GM19395 (cell line): ENCODE measurements around the gene LRPAP1.

Experiments used
- ATAC-seq: cut with Tn5 transposase; IDR thresholded peaks from one replicate; pipeline ENCODE4 v1.9.1; 2021; ENCODE audit warnings: mild to moderate bottlenecking, moderate library complexity; ENCODE audit not compliant: unreplicated experiment

LRPAP1 gene

DNA sequence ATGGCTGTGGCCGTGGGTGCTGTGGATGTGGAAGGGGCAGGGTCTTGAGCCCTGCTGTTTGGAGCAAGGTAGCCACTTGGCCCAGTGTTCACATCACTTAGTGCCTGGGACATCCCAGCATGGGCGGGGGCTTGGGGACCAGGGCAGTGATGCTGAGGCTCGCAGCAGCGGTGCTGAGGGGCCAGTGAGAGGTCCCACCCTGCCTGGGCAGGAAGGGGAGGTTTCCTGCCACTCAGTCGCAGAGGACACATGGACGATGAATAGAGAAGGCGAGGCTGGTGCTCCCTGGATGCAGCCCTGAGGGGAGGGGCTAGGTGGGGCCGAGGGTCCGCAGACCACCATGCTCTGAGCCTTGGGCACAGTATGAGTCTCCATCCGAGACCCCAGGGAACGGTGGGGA lies 43.4 kb downstream of the LRPAP1 start:
- ATAC-seq = no peak

- no peak for ATAC-seq
Observed at GRCh38 chr4:3487861-3488260, 44.4 kb downstream of the LRPAP1 start.

DNA sequence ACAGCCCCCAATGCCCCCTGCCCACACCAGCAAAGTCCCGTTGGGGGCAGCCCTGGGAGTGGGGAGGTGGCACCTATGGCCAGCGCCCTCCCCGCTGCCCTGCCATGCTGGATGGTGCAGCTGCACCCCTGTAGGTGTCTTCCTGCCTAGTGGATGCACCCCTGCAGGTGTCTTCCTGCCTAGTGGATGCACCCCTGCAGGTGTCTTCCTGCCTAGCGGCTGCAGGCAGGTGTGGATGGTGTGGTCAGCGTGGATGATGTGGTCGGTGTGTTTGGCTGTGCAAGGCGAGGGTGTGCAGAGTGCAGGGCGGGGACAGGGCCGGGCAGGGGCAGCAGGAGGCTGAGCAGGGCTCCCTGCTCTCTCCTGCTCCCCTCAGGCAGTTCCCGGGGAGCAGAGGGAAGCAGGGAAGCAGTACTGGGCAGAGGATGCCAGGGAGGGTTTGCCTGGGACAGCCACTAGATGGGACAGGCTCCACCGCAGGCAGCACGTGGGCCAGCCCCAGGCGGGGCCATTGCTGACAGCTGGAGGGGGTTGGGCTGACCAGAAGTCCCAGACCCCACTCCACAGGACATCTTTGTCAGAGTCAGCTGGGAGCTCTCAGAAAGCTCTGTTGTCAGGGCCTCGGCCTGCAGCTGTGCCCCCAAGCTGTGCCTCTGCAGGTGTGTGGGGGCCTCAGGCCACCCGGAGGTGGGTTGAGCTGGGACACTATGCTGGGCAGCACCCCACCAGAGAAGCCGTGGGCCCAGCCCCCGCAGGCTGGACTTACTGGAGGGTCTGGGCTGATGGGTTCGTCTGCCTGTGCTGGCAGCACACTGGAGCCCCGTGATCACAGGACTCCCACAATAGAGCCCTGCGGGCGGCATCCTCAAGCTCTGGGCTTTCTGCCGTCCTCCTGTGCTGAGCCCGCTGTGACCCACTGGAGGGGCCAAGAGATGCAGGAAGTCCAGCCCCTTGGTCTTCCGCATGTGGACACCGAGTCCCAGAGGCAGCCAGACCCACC lies 45.4 kb downstream of the LRPAP1 start:
- no peak for ATAC-seq

DNA sequence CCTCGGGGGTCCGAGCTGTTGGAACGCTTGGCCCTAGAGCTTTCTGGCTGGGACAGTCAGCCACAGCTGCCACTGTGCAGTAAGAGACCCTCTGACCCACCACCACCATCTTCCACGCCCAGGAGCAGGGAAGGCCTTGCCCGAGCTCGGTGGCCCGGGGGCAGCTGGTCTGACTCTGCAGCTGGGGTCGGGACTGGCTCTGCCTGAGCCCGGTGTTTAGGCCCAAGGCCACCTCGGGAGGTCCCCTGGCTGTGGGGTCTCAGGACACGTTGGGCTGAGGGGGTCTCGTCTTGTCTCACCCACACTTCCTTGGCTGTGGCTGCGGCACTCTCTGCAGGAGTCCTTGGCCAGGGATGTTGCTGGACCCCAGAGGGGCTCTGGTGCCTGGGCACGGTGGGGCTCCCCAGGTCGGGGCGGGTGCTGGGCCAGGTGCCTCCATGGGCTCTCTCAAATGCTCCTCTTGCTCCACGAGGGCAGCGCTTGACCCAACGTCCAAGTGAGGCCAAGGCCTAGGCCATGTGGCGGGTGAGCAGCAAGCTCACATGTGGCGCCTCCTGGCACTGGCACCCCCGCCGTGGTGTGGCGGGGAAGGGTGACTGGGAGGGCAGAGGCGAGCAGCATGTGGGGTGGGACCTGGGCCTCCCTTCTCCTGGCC lies 46.2 kb downstream of the LRPAP1 start:
- no peak for ATAC-seq

GRCh38 chr4:3485011-3485791 lies 47.0 kb downstream of the LRPAP1 start:
- no peak for ATAC-seq

GRCh38 chr4:3484057-3484973 lies 47.9 kb downstream of the LRPAP1 start:
- ATAC-seq = no peak

- no peak for ATAC-seq
Observed at GRCh38 chr4:3483471-3483921, 48.7 kb downstream of the LRPAP1 start.

DNA sequence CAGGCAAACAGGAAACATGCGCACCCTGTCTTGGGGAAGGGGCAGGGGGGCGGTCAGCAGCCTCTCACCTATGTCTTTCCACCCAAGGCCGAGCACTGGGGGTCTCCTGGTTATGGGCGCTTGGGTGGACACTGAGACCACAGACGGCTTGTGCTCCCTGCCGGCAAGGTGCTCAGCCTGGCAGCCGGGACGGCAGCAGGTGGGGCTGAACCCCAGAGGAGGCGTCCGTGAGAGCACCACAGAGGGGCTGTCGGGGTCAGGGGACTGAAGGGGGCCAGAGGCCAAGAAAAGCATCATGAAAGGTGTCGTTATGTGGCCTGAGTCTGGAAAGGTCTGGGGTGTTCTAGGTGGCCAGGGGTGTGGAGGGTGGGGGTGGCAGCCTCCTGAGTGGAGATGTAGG lies 49.5 kb downstream of the LRPAP1 start:
- no peak for ATAC-seq

- ATAC-seq = no peak
Observed at GRCh38 chr4:3481783-3482393, 50.3 kb downstream of the LRPAP1 start.

DNA sequence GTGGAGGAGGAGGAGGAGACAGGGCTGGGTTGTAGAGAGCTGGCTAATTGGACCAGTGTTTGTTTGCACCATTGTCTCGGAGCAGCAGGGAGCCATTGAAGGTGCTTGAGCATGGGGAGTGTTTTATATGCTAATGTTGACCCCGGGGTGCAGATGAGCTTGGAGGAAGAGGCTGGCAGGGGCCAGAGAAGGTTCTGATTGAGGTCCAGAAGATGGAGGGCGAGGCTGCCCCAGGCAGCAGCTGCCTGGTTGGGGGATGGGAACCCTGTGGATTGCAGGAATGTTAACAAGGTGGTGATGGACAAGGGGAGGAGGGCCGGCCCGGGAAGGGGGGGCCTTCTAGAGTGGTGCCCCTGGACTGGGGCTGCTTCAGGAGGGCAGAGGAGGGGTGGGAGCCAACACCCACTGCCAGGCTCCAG lies 51.1 kb downstream of the LRPAP1 start:
- ATAC-seq = no peak

- peak; percentile 71 for ATAC-seq
Observed at GRCh38 chr4:3480528-3481112, 51.6 kb downstream of the LRPAP1 start.

- no peak for ATAC-seq
Observed at GRCh38 chr4:3479358-3480101, 52.7 kb downstream of the LRPAP1 start.

DNA sequence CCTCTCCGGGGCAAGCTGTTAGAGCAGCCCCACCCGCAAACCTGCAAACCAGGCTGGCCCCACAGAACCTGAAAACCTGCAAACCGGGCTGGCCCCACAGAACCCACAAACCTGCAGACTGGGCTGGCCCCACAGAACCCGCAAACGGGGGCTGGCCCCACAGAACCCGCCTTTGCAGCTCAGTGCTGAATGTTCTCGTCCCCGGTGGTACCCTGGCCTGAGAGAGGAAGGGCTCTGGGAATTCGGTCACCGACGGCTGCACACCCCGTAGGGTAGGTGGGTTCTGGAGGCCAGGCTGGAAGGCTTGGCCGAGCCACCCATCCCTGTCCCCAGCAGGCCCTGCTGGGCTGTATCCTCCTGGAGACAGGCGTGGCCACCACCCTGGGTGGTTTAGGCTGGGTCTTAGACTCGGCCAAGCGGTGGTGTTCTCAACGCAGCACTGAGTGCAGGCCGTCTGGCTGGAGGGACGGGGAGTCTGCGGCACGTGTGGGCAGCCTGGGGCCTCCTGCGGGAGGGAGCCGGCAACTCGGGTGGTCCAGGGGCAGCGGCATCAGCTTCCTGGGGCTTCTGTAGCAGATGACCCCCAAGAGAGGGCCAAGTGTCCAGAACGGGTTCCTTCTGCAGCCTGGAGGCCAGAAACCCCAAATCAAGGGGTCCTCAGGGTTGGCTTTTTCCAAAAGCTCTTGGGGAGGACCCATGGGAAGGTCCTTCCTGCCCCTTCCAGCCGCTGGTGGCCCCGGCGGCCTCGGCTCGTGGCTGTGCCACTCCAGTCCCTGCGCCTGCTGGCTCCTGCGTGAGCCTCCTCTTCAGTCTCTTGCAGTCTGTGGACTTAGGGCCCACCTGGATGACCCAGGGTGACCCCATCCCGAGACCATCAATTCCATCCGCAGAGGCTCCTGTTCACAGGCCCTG lies 53.5 kb downstream of the LRPAP1 start:
- ATAC-seq = no peak

DNA sequence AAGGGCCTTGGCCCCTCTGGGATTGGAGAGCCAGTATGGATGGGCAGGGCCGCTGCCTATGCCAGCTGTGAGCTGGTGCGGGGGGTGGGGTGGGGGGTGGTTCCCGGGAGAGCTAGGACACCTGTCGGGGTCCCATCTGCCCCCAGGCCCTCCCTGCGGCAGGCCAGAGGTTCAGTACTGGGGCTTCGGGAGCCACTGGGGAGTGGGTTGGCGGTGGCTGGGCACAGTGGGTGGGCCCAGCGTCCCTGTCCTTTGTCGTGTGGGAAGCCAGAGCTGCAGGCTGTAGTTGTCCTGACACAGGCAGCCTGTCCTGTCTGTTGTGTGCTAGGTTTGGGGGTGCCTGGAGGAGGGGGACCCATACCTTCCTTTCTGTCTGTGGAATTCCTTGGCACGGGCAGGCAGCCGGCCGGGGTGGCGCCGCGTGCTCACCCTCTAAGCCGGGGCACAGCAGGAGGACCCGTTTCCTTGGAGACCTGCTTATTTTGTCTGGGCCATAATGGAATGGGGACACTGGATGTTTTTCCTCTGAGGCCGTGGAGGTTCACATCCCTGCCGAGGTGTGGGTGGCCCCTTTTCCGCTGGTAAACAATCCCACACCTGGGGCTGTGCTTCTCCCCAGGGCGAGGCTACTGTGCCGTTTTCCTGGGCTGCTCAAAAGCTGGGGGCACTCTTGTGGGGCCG lies 54.3 kb downstream of the LRPAP1 start:
- no peak for ATAC-seq

- ATAC-seq = no peak
Observed at GRCh38 chr4:3476936-3477749, 55.1 kb downstream of the LRPAP1 start.

DNA sequence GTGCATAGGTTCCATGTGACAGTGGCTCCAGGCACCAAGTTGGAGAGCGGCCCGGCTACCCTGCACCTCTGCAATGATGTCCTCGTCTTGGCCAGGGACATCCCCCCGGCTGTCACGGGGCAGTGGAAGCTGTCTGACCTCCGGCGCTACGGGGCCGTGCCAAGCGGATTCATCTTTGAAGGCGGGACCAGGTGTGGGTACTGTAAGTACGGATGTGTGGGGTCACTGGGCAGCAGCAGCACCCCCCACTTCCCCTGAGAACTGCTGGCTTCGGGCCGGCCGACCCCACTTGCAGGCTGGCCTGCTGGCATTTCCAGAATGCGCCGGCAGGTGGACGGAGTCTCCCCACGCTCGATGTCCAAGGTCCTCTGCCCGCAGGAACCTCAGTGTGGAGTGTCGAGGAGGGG lies 55.9 kb downstream of the LRPAP1 start:
- no peak for ATAC-seq
